Gastrocnemius medialis (tissue), 4 donors: ENCODE data around the gene NUDT9. TPM values are rescaled to one million over a fixed set of nuclear protein-coding genes. Genes with fewer than 3 reads are reported as not detected.
"Not testable (repeated sequence)": the region's sequence is repeated elsewhere in the genome, so short reads cannot be mapped to it uniquely, and the experiment has no call there.

Source experiments
- ATAC-seq, 2 donors: fragments of 150-250 bp; one replicate each; pipeline ENCODE4 v1.9.1; 2016
- DNase-seq, 2 donors: peaks; one replicate each; pipeline ENCODE4 v3.0.0-alpha.2; 2019
- H3K27ac ChIP-seq, 4 donors: fragments of 200-600 bp; sonication (generic); 1 replicate in 1 of 4; 2 replicates in 3 of 4; pipeline ENCODE4 v1.5.1; 2016 to 2018; ENCODE audit warnings: mild to moderate bottlenecking in 2 of 4, moderate library complexity in 1 of 4
- H3K27me3 ChIP-seq, 3 donors: fragments of 200-600 bp; sonication (generic) in 2 of 3; 1 replicate in 1 of 3; 2 replicates in 2 of 3; pipeline versions ENCODE4 v1.5.1 to v1.6.0; 2016 to 2019; ENCODE audit warnings: mild to moderate bottlenecking in 1 of 3, moderate library complexity in 1 of 3
- H3K36me3 ChIP-seq, 2 donors: fragments of 200-600 bp; sonication (generic) in 1 of 2; one replicate each; pipeline ENCODE4 v1.5.1; 2017 to 2018
- H3K4me1 ChIP-seq, 2 donors: fragments of 200-600 bp; sonication (generic) in 1 of 2; one replicate each; pipeline ENCODE4 v1.5.1; 2016 to 2017; ENCODE audit warnings: mild to moderate bottlenecking in 2 of 2
- H3K4me3 ChIP-seq, 4 donors: fragments of 200-600 bp; sonication (generic) in 3 of 4; 1 replicate in 1 of 4; 2 replicates in 3 of 4; pipeline ENCODE4 v1.5.1; 2016 to 2019; ENCODE audit warnings: mild to moderate bottlenecking in 2 of 4
- H3K9me3 ChIP-seq, 3 donors: fragments of 200-600 bp; sonication (generic) in 2 of 3; 1 replicate in 1 of 3; 2 replicates in 2 of 3; pipeline ENCODE4 v1.5.1; 2016 to 2019
- POLR2A ChIP-seq, 2 donors: fragments of 450-650 bp; IDR thresholded peaks; one replicate each; pipeline ENCODE4 v1.6.1; 2017; ENCODE audit warnings: antibody characterized with exemption in 2 of 2, mild to moderate bottlenecking in 2 of 2, moderate library complexity in 2 of 2
- in situ Hi-C, 4 donors: fragments of 200-750 bp; cut with MboI; loops; one replicate each; pipeline versions ENCODE4 v1.15.0 to v1.8.0; 2017; ENCODE audit warnings: low sequenced_read_pairs in 4 of 4
- intact Hi-C: fragments of 100-400 bp; cut with DNase I; formaldehyde crosslinking; loops from one replicate; pipeline ENCODE4 v1.15.1; 2023; ENCODE audit warnings: low total_unique reads
- total RNA-seq, 4 donors: library from RNA; depleted of rRNA; stranded (reverse); fragments of >200 nt; gene quantifications; one replicate each; pipeline versions ENCODE4 v1.1.0 to v1.2.3, GENCODE V29; 2016
- TF ChIP-seq, protein P1 (sequence below), 5 experiments: fragments of 450-650 bp in 3 of 5; fragments of 200-600 bp in 2 of 5; sonication (generic) in 2 of 5; IDR thresholded peaks in 4 of 5; conservative IDR thresholded peaks in 1 of 5; 1 replicate in 4 of 5; 2 replicates in 1 of 5; pipeline ENCODE4 v1.5.1; 2016 to 2019; ENCODE audit warnings: antibody characterized with exemption in 5 of 5, mild to moderate bottlenecking in 3 of 5, moderate library complexity in 3 of 5

The NUDT9 gene
- total RNA-seq, 4 donors from 2014 or later = 13.4 to 16.7 (median 15.8) TPM

DNA sequence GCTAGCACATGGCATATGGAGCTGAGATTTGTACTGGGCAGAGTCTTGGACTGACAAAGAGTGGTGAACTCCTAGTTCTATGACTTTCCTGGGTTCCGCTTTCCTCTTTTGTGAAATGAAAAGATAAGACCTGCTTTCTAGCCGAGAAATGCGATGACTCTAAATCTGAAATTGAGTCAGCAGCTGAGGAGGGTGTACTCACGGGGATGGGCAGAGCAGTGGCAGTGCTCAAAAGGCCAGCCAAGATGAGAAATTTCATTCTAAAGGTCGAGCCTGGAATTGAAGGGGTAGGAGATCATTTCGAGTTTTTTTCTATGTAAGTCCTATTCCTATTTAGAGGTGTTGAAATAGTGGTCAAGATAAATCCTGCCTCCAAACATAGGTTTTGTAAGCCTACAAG is 47.0 kb downstream of the NUDT9 start:
- Histone ChIP-seq H3K27ac (no peak overlapping the region), H3K9me3 (no peaks in the 10 kb centered on the region), H3K4me3 (no peak overlapping the region), H3K27me3 (no peaks in the 10 kb centered on the region), H3K36me3 (no peaks in the 10 kb centered on the region), H3K4me1 (no peaks in the 10 kb centered on the region)
- in situ Hi-C loops (loop anchor here in 2 of 4 donors (10.0 to 25.0 kb wide), 2 partner anchors 95 to 332 kb away; no protein-coding TSS in a partner anchor), intact Hi-C loops (no loop called here)
- no peak for DNase-seq
- TF ChIP-seq, protein P1, sequence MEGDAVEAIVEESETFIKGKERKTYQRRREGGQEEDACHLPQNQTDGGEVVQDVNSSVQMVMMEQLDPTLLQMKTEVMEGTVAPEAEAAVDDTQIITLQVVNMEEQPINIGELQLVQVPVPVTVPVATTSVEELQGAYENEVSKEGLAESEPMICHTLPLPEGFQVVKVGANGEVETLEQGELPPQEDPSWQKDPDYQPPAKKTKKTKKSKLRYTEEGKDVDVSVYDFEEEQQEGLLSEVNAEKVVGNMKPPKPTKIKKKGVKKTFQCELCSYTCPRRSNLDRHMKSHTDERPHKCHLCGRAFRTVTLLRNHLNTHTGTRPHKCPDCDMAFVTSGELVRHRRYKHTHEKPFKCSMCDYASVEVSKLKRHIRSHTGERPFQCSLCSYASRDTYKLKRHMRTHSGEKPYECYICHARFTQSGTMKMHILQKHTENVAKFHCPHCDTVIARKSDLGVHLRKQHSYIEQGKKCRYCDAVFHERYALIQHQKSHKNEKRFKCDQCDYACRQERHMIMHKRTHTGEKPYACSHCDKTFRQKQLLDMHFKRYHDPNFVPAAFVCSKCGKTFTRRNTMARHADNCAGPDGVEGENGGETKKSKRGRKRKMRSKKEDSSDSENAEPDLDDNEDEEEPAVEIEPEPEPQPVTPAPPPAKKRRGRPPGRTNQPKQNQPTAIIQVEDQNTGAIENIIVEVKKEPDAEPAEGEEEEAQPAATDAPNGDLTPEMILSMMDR (IDR thresholded peaks at IDR 0.05 in 4 of 5, conservative IDR thresholded peaks at IDR 0.05 in 1 of 5) = no peak
- no peak for ATAC-seq

DNA sequence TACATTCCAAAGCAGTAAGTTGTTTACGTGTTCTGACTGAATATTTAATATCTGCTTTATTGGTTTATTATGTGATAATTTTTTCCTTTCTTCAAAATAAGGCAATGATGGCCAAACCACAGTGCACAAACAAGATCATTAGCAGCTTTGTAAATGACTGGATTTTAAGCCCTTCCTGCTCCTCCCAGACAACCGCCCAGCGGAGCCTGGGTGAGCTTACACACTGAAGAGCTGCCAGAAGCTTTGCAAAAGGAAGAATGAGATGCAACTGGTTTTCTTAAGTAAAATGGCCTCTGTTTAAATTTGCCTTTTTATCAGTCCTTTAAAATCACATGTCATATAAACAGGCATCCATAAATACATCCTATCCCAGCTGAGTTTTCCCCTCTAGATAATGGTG is 54.6 kb downstream of the NUDT9 start:
- no peaks in the 10 kb centered on the region for H3K4me1 ChIP-seq
- peak overlapping the region in 1 of 4 donors; percentile 9 for H3K27ac ChIP-seq
- in situ Hi-C loops (no loop called here), intact Hi-C loops (no loop called here)
- no peaks in the 10 kb centered on the region for H3K9me3 ChIP-seq
- no peak overlapping the region for H3K4me3 ChIP-seq
- no peak for TF ChIP-seq POLR2A (IDR thresholded peaks at IDR 0.05)
- TF ChIP-seq, protein P1 (IDR thresholded peaks at IDR 0.05 in 4 of 5, conservative IDR thresholded peaks at IDR 0.05 in 1 of 5) = no peak
- H3K36me3 ChIP-seq = peaks cover 0 to 19% of the 10 kb centered on the region in 2 donors
- DNase-seq (no peak), ATAC-seq (no peak)
- H3K27me3 ChIP-seq = no peaks in the 10 kb centered on the region

DNA sequence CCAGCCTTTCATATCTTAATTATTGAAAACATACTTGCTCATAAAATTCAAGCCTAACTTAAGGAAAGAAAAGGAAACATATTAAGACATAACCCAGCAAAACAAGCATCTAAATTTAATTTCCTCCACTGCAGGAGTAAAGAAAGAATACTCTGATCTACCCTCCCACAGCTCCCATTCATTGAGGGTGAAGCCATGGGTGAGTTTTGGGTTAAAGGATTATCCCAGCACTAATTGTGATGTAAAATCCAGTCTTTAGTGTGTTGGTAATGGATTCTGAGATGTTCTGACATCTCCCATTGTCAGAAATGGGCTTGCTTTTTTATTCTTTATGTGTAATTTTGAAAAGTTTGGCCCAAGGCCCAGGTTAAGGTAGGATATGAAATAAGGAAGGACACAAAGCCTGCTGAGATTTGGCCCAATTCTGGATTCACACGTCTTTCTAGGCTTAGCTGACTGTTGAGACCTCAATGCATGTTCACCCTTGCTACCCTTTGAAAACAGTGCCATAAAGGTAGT is 56.4 kb downstream of the NUDT9 start:
- Histone ChIP-seq H3K27me3 (no peaks in the 10 kb centered on the region), H3K4me1 (no peaks in the 10 kb centered on the region), H3K4me3 (no peak overlapping the region), H3K9me3 (no peaks in the 10 kb centered on the region), H3K27ac (no peak overlapping the region), H3K36me3 (peaks cover 0 to 33% of the 10 kb centered on the region in 2 donors)
- no peak for DNase-seq
- intact Hi-C loops = no loop called here
- no peak for ATAC-seq
- TF ChIP-seq POLR2A (IDR thresholded peaks at IDR 0.05) = no peak
- in situ Hi-C loops = no loop called here

DNA sequence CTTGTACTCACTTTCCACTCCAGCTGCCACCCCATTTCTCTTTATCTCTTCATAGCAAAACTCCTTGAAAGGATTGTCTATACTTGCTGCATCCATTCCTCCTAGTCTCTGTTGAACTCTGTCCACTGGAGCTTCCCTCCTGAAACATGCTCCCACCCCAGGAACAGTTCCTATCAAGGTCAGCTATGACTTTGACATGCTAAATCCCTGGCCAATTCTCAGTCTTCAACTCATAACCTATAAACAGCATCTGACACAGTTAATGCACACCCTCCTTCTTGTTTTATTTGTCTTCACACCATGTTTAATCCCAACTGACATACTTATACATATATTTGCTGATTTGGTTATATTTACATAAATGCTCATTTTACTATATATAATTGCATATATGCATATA is 59.0 kb downstream of the NUDT9 start:
- Histone ChIP-seq H3K36me3 (peaks cover 0 to 25% of the 10 kb centered on the region in 2 donors), H3K27ac (peak overlapping the region in 1 of 4 donors; percentile 2), H3K9me3 (no peaks in the 10 kb centered on the region), H3K4me3 (no peak overlapping the region), H3K4me1 (no peaks in the 10 kb centered on the region), H3K27me3 (no peaks in the 10 kb centered on the region)
- no peak for DNase-seq
- in situ Hi-C loops = no loop called here
- TF ChIP-seq, protein P1 (IDR thresholded peaks at IDR 0.05 in 4 of 5, conservative IDR thresholded peaks at IDR 0.05 in 1 of 5) = no peak
- no peak for TF ChIP-seq POLR2A (IDR thresholded peaks at IDR 0.05)
- no peak for ATAC-seq
- intact Hi-C loops = no loop called here

DNA sequence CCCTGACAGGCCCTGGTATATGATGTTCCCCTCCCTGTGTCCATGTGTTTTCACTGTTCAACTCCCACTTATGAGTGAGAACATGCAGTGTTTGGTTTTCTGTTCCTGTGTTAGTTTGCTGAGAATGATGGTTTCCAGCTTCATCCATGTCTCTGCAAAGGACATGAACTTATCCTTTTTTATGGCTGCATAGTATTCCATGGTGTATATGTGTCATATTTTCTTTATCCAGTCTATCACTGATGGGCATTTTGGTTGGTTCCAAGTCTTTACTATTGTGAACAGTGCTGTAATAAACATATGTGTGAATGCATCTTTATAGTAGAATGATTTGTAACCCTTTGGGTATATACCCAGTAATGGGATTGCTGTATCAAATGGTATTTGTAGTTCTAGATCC is 60.9 kb downstream of the NUDT9 start:
- intact Hi-C loops, H3K4me1 ChIP-seq, H3K9me3 ChIP-seq, DNase-seq, H3K27ac ChIP-seq, H3K27me3 ChIP-seq, ATAC-seq, in situ Hi-C loops, H3K4me3 ChIP-seq: not testable (repeated sequence)
- H3K36me3 ChIP-seq = peaks cover 0 to 35% of the 10 kb centered on the region in 2 donors

DNA sequence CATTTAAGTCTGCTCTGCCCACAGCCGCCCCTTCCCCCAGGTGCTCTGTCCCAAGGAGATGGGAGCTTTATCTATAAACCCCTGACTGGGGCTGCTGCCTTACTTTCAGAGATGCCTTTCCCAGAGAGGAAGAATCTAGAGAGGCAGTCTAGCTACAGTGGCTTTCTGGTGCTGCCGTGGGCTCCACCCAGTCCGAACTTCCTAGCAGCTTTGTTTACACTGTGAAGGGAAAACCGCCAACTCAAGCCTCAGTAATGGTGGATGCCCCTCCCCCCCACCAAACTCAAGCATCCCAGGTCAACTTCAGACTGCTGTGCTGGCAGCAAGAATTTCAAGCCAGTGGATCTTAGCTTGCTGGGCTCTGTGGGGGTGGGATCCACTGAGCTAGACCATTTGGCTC is 66.3 kb downstream of the NUDT9 start:
- Histone ChIP-seq H3K4me1 (peaks cover 0 to 13% of the 10 kb centered on the region in 2 donors), H3K27ac (peak overlapping the region; percentile 1 to 51 (median 34)), H3K36me3 (peaks cover 0 to 54% of the 10 kb centered on the region in 2 donors)
- ATAC-seq, H3K27me3 ChIP-seq, DNase-seq, in situ Hi-C loops, intact Hi-C loops, H3K9me3 ChIP-seq, H3K4me3 ChIP-seq: not testable (repeated sequence)
